ENCODE results near the gene DTNBP1.

DNA sequence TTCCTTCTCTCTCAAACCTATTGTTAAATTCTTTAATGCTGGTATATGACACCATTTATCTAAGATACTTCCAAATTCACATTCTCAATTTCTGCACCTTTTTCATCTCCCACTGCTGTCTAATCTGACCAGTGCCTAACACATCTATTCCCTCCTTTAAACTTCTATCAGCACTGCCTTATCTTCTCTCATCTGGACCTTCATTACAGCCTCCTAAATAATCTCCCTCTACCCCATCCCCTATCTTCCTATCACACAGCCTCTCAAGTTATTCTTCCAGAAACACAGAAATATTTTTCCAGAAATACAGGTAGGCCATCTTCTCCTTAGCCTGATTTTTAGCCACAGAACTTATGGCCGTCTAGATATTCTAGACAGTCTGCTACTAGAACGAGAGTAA lies 5.5 kb downstream of the DTNBP1 start:
- TF ChIP-seq, protein P1, sequence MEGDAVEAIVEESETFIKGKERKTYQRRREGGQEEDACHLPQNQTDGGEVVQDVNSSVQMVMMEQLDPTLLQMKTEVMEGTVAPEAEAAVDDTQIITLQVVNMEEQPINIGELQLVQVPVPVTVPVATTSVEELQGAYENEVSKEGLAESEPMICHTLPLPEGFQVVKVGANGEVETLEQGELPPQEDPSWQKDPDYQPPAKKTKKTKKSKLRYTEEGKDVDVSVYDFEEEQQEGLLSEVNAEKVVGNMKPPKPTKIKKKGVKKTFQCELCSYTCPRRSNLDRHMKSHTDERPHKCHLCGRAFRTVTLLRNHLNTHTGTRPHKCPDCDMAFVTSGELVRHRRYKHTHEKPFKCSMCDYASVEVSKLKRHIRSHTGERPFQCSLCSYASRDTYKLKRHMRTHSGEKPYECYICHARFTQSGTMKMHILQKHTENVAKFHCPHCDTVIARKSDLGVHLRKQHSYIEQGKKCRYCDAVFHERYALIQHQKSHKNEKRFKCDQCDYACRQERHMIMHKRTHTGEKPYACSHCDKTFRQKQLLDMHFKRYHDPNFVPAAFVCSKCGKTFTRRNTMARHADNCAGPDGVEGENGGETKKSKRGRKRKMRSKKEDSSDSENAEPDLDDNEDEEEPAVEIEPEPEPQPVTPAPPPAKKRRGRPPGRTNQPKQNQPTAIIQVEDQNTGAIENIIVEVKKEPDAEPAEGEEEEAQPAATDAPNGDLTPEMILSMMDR (IDR thresholded peaks at IDR 0.05), result no peak
- no peak for TF ChIP-seq POLR2A (IDR thresholded peaks at IDR 0.05)

All from adrenal gland (tissue), 5 donors.